Activated CD4-positive, alpha-beta memory T cell treated with anti-CD3 and anti-CD28 coated beads, Interleukin-2, amount 10 ng/mL, durations not matched to agents 7 days and 5 days (primary cell): ENCODE results near the gene SHISA4. TPM values are rescaled to one million over a fixed set of nuclear protein-coding genes. Genes with fewer than 3 reads are reported as not detected.
A peak's percentile ranks its signal among the peaks of the same experiment; 100 is the strongest.
"Not testable (repeated sequence)": the region's sequence is repeated elsewhere in the genome, so short reads cannot be mapped to it uniquely, and the experiment has no call there.

Source experiments
- CTCF ChIA-PET: fragments of 350-600 bp; sonication (Branson Sonifier 250); formaldehyde crosslinking; loops from one replicate; lab custom pipeline; 2021; ENCODE audit warnings: antibody characterized with exemption, inconsistent platforms; lab: Charles Lee
- POLR2A ChIA-PET: fragments of 350-600 bp; sonication (Branson Sonifier 250); formaldehyde crosslinking; loops from one replicate; lab custom pipeline; 2021; ENCODE audit warnings: antibody characterized with exemption; lab: Charles Lee
- DNase-seq: peaks from one replicate; pipeline ENCODE4 v3.0.0-alpha.2; 2020
- H3K27ac Mint-ChIP-seq: one replicate; pipeline ENCODE4 v1.8.0; 2021; ENCODE audit warnings: mild to moderate bottlenecking, mixed read lengths
- H3K27me3 Mint-ChIP-seq: one replicate; pipeline ENCODE4 v1.8.0; 2021; ENCODE audit warnings: mixed read lengths
- H3K36me3 Mint-ChIP-seq: one replicate; pipeline ENCODE4 v1.8.0; 2021; ENCODE audit warnings: low read depth, mixed read lengths
- H3K4me1 Mint-ChIP-seq: one replicate; pipeline ENCODE4 v1.8.0; 2021; ENCODE audit warnings: mixed read lengths
- H3K4me3 Mint-ChIP-seq: one replicate; pipeline ENCODE4 v1.8.0; 2021; ENCODE audit warnings: mild to moderate bottlenecking, mixed read lengths
- H3K9me3 Mint-ChIP-seq: one replicate; pipeline ENCODE4 v1.8.0; 2021; ENCODE audit warnings: mixed read lengths
- total RNA-seq, 2 experiments: library from RNA; stranded (reverse); gene quantifications; one replicate each; pipeline ENCODE4 v1.2.3, GENCODE V29; 2021

SHISA4 gene, protein sequence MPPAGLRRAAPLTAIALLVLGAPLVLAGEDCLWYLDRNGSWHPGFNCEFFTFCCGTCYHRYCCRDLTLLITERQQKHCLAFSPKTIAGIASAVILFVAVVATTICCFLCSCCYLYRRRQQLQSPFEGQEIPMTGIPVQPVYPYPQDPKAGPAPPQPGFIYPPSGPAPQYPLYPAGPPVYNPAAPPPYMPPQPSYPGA
- total RNA-seq: under 1 TPM; 0.55 to 0.81 TPM

DNA sequence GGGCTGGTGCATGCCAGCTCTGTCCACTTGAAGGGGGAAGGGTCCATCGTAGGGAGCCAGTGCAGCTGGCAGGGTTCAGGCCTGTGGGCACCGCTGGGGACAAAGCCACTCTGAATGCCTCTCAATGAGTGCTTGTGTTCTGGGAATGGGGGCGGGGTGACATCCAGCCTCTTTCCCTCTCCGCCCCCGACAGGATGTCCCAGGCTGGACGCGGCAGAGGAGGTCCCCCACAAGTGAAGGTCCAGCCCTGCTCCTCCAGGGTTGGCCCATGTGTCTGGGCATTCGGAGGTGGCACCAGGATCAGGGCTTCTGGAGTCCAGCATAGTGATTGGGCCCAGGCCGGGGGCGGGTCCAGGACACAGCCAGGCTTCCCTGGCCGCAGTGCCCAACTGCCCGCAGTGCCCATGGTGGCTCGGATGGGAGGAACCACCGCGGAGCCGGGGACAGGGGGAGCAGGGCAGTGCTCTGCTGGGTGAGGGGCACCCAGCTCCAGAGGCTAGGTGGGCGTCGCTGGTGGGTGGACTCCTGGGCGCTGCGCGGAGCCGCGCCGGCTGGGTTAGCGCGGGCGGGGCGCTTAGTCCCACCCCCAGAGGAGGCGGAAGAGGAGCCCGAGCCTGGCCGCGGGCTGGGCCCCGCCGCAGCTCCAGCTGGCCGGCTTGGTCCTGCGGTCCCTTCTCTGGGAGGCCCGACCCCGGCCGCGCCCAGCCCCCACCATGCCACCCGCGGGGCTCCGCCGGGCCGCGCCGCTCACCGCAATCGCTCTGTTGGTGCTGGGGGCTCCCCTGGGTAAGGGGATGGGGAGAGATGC is at the start of gene SHISA4:
Gene SHISA4, plus strand, starts transcription at position 617 of the 808 bp plus-strand sequence. Its CDS starts 97 bp downstream, at position 714.
- H3K4me1 Mint-ChIP-seq: peaks cover 4% of the 10 kb centered on the region
- POLR2A ChIA-PET: no interaction called here

DNA sequence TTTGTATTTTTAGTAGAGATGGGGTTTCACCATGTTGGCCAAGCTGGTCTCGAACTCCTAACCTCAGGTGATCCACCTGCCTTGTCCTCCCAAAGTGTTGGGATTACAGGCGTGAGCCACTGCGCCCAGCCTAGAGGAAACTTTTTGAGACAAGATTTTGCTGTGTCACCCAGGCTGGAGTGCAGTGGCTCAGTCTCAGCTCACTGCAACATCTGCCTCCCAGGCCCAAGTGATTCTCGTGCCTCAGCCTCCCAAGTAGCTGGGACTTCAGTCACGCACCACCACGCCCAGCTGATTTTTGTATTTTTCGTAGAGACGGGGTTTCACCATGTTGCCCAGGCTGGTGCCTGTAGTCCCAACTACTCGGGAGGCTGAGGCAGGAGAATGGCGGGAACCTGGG is 49.6 kb upstream of the SHISA4 start:
- POLR2A ChIA-PET: interaction anchor here (1.8 kb wide), 1 partner anchor 10 kb away, joined by 8 read pairs; no protein-coding TSS in a partner anchor
- H3K27ac Mint-ChIP-seq, CTCF ChIA-PET: not testable (repeated sequence)

More for the DNA sequence above, at the start of gene SHISA4:
- H3K27me3 Mint-ChIP-seq: peaks cover 39% of the 10 kb centered on the region
- H3K4me3 Mint-ChIP-seq: peak within 1 kb of the TSS; percentile 15
- no peaks in the 10 kb centered on the region for H3K36me3 Mint-ChIP-seq
- CTCF ChIA-PET: no interaction called here
- peak; percentile 28 for DNase-seq
- no peak within 1 kb of the TSS for H3K27ac Mint-ChIP-seq
- no peaks in the 10 kb centered on the region for H3K9me3 Mint-ChIP-seq

DNA sequence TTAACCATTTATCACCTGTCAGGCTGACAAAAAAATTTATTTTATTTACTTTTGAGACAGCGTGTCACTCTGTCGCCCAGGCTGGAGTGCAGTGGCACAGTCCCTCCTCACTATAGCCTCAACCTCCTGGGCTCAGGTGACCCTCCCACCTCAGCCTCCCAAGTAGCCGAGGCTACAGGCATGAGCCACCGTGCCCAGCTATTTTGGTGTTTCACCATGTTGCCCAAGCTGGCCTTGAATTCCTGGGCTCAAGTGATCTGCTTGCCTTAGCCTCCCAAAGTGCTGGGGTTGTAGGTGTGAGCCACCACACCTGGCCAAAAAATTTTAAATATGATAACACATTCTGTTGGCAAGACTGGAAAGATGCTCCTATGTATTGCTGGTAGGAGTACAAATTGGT is 48.6 kb upstream of the SHISA4 start:
- no peak for DNase-seq
- POLR2A ChIA-PET: interaction anchor here (1.8 kb wide), 1 partner anchor 11 kb away, joined by 8 read pairs; no protein-coding TSS in a partner anchor
- Mint-ChIP-seq H3K9me3 (no peaks in the 10 kb centered on the region), H3K4me3 (no peak overlapping the region), H3K4me1 (peaks cover 9% of the 10 kb centered on the region), H3K36me3 (peaks cover 26% of the 10 kb centered on the region), H3K27me3 (no peaks in the 10 kb centered on the region), H3K27ac (no peak overlapping the region)
- CTCF ChIA-PET: interaction anchor here (0.8 to 1.7 kb wide), 2 partner anchors 11 to 38 kb away, joined by 3 to 5 read pairs; partner anchors contain the start of gene IPO9

More for the DNA sequence above, 49.6 kb upstream of the SHISA4 start:
- DNase-seq, H3K27me3 Mint-ChIP-seq, H3K4me3 Mint-ChIP-seq, H3K9me3 Mint-ChIP-seq: not testable (repeated sequence)
- Mint-ChIP-seq H3K36me3 (peaks cover 30% of the 10 kb centered on the region), H3K4me1 (peaks cover 13% of the 10 kb centered on the region)

DNA sequence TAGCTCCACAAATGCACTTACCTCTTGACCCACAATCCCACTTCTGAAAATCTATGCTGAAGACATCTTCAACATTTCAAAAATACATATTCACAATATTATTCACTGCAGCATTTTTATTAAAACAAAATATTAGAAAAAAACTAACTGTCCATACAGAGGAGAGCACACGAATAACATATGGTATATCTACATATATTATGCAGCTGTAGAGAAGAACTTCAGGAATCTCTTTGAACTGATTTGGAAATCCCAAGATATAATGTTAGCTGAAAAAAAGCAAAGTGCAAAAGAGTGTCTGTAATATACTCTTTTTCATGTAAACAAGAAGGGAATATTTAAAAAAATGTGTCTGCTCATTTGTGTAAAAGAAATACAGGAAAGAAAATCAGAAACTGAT is 48.2 kb upstream of the SHISA4 start:
- no peak overlapping the region for H3K27ac Mint-ChIP-seq
- H3K4me3 Mint-ChIP-seq: no peak overlapping the region
- no peaks in the 10 kb centered on the region for H3K9me3 Mint-ChIP-seq
- DNase-seq: no peak
- H3K27me3 Mint-ChIP-seq: no peaks in the 10 kb centered on the region
- peaks cover 7% of the 10 kb centered on the region for H3K4me1 Mint-ChIP-seq
- ChIA-PET POLR2A (interaction anchor here (1.8 kb wide), 1 partner anchor 11 kb away, joined by 8 read pairs; no protein-coding TSS in a partner anchor), CTCF (interaction anchor here (0.8 to 1.7 kb wide), 2 partner anchors 11 to 37 kb away, joined by 3 to 5 read pairs; partner anchors contain the start of gene IPO9)
- H3K36me3 Mint-ChIP-seq: peaks cover 22% of the 10 kb centered on the region

DNA sequence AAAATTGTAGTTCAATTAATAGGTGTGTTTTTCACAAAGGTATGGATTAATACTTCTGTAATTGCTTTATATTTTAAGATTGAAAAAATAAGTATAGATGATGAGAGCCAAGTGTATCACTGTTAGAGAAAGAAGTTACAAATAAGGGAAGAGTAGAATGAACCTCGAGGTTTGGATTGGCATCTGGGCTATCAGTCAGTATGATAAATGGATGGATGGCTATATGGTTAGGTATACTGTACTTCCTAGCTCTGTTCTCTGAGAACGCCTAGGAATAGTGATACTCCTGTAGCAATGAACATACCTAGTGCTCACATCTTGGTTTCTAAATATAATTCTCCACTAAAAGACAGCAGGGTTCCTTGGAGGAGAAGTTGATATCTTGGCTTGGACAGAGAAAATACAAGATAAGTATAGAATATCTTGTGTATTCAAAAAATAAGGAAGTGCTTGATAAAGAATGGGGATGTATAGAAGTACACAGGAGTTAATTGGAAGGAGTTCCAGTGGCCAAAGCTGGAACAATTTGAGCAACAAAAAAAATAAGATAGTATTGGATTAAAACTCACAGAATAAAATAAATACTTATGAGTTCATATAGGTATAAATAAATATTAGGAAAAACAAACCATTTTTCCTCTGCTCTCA is 47.3 kb upstream of the SHISA4 start:
- DNase-seq: no peak
- Mint-ChIP-seq H3K36me3 (peaks cover 20% of the 10 kb centered on the region), H3K4me1 (peaks cover 9% of the 10 kb centered on the region), H3K27ac (no peak overlapping the region), H3K9me3 (no peaks in the 10 kb centered on the region), H3K4me3 (no peak overlapping the region), H3K27me3 (no peaks in the 10 kb centered on the region)
- POLR2A ChIA-PET: no interaction called here
- CTCF ChIA-PET: interaction anchor here (1.7 kb wide), 1 partner anchor 12 kb away, joined by 5 read pairs; the partner anchor contains the start of gene IPO9

DNA sequence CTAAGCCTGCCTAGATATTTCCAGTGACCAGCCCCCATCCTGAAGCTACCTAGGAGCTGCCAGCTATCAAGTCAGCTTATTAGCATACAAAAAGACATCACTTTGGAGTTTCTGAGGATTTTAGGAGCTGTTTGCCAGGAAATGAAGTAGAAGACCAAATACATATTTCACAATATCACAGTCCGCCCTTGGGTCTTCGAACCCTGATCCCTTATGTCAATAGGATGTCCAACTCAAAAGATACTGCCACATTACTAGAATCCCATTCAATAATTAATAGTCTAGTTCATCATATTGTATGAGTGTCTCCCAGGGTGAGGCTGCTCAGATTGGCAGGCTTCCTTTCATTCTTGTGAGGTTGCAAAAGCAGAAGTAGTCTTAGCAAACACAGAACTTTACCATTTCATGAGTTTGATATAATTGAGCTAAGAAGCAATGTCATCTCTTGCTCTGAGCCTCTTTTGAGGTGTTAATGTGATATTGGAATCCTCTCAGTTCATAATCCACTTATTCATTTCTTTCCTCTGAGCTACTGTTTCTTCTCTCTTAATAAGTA is 46.1 kb upstream of the SHISA4 start:
- H3K36me3 Mint-ChIP-seq: peaks cover 24% of the 10 kb centered on the region

DNA sequence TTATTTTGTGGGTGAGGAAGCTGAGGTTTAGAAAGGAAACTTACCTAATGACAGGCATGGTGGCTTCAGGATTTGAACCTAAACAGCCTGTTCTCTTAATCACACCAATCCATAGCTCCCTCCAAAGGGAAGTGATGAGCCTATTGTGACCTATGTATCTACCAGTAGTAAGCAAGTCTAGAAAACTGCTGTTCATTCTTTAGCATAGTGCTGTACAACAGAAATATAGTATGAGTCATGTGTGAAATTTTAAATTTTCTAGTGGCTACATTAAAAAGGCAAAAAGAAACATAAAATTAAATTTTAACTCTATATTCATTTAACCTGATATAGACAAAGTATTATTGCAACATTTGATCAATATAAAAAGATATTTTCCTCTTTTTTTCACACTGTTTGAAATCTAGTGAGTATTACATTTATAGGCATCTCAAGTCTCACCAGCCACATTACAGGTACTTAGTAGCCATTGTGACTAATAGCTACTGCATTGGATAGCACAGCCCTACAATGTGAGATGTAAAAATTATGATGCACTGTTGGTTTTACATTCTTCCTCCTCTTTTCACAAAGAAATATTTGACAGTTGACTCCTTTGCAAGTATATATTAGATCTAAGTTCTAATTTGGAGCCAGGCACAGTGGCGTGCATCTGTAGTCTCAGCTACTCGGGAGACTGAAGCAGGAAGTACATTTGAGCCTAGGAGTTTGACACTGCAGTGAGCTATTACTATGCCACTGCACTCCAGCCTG is 43.2 kb upstream of the SHISA4 start:
- Mint-ChIP-seq H3K27ac (peak overlapping the region; percentile 41), H3K9me3 (no peaks in the 10 kb centered on the region), H3K27me3 (no peaks in the 10 kb centered on the region), H3K36me3 (peaks cover 29% of the 10 kb centered on the region), H3K4me3 (no peak overlapping the region), H3K4me1 (peaks cover 6% of the 10 kb centered on the region)
- POLR2A ChIA-PET: no interaction called here
- CTCF ChIA-PET: interaction anchor here (1.5 kb wide), 1 partner anchor 50 kb away, joined by 4 read pairs; no protein-coding TSS in a partner anchor
- DNase-seq: no peak

More for the DNA sequence above, 46.1 kb upstream of the SHISA4 start:
- ChIA-PET POLR2A (no interaction called here), CTCF (interaction anchor here (0.6 to 1.1 kb wide), 2 partner anchors 10 to 128 kb away, joined by 3 read pairs; no protein-coding TSS in a partner anchor)
- H3K27me3 Mint-ChIP-seq: no peaks in the 10 kb centered on the region
- peaks cover 11% of the 10 kb centered on the region for H3K4me1 Mint-ChIP-seq
- no peak overlapping the region for H3K4me3 Mint-ChIP-seq
- DNase-seq: no peak
- H3K9me3 Mint-ChIP-seq: no peaks in the 10 kb centered on the region
- no peak overlapping the region for H3K27ac Mint-ChIP-seq

DNA sequence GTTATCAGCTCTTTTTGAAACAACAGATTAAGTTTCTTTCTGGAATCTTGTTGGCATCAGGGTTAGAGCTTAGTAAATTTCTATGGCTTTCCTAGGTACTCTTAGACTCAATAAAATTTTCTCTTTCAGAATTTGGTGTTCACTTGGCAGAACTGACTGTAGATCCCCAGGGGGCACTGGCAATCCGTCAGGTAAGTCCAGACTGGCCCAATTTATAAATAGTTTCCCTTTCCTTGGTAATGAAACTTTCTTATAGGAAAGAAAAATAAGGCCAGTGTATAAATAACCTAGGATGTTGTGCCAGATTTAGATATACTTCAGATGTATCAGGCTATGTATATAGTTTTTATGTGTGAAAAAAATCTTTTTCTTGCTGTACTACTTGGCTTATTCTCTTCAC is 41.5 kb upstream of the SHISA4 start:
- ChIA-PET CTCF (interaction anchor here (0.6 to 2.3 kb wide), 2 partner anchors 10 to 17 kb away, joined by 3 to 9 read pairs; partner anchors contain the start of gene IPO9), POLR2A (interaction anchor here (0.7 to 0.8 kb wide), 2 partner anchors 17 to 18 kb away, joined by 3 read pairs; partner anchors contain the start of gene IPO9)
- no peak for DNase-seq
- Mint-ChIP-seq H3K4me3 (no peak overlapping the region), H3K36me3 (peaks cover 33% of the 10 kb centered on the region), H3K27me3 (no peaks in the 10 kb centered on the region), H3K4me1 (peaks cover 4% of the 10 kb centered on the region), H3K9me3 (no peaks in the 10 kb centered on the region), H3K27ac (no peak overlapping the region)

DNA sequence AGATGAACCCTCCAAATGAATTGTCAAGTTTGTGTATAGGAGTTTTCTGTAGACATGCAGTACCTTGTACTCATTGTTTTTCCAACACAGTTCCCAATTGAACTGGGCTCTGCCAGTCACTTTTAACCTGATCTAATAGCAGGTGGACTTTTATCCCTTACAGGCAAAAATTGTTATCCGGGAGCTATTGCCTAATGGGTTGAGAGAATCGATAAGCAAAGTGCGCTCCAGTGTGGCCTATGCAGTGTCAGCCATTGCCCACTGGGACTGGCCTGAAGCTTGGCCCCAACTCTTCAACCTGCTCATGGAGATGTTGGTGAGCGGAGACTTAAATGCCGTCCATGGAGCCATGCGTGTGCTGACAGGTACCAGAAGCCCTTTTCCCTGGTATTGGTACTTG is 40.5 kb upstream of the SHISA4 start:
- H3K36me3 Mint-ChIP-seq: peaks cover 41% of the 10 kb centered on the region
- POLR2A ChIA-PET: interaction anchor here (0.8 kb wide), 1 partner anchor 19 kb away, joined by 3 read pairs; the partner anchor contains the start of gene IPO9
- H3K27me3 Mint-ChIP-seq: no peaks in the 10 kb centered on the region
- H3K27ac Mint-ChIP-seq: no peak overlapping the region
- CTCF ChIA-PET: interaction anchor here (2.3 kb wide), 1 partner anchor 18 kb away, joined by 9 read pairs; the partner anchor contains the start of gene IPO9
- no peaks in the 10 kb centered on the region for H3K9me3 Mint-ChIP-seq
- H3K4me3 Mint-ChIP-seq: no peak overlapping the region
- DNase-seq: no peak
- peaks cover 4% of the 10 kb centered on the region for H3K4me1 Mint-ChIP-seq

DNA sequence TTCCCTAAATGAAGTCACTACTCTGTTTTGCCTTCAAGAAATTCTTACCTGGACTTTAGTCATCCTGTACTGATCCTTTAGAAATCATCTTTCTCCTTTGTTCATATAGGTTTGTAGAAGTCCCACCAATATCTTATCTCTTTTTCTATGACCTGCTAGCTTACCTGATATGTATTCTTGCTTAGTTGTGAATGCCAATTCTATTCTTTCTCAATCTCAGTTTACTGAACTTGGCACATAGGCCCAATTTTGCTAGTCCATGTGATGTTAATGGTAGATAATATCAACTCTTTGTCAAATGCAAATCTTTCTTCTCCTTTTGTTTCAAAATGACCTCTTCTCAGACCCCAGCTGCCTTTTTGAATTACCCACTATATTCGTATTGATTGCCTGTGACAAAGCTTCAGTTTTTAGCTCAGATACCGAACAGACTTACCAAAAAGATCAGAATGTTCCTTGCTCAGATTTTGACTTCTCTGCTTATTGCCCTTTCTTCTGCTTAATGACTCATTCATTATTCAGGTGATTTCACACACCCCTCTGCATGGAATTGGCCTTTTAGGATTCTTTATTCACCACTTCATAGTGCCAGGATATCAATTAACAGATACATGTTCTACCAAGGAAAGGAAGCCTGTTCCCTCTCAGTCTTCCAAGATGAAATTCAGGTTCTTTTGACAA is 39.2 kb upstream of the SHISA4 start:
- POLR2A ChIA-PET: interaction anchor here (1.0 to 1.3 kb wide), 4 partner anchors 9 to 36 kb away, joined by 3 to 5 read pairs (median 3); partner anchors contain the start of gene IPO9
- peaks cover 4% of the 10 kb centered on the region for H3K4me1 Mint-ChIP-seq
- H3K27ac Mint-ChIP-seq: no peak overlapping the region
- CTCF ChIA-PET: interaction anchor here (1.3 kb wide), 1 partner anchor 47 kb away, joined by 4 read pairs; no protein-coding TSS in a partner anchor
- no peak for DNase-seq
- H3K27me3 Mint-ChIP-seq: no peaks in the 10 kb centered on the region
- H3K9me3 Mint-ChIP-seq: no peaks in the 10 kb centered on the region
- H3K4me3 Mint-ChIP-seq: no peak overlapping the region
- peaks cover 47% of the 10 kb centered on the region for H3K36me3 Mint-ChIP-seq

DNA sequence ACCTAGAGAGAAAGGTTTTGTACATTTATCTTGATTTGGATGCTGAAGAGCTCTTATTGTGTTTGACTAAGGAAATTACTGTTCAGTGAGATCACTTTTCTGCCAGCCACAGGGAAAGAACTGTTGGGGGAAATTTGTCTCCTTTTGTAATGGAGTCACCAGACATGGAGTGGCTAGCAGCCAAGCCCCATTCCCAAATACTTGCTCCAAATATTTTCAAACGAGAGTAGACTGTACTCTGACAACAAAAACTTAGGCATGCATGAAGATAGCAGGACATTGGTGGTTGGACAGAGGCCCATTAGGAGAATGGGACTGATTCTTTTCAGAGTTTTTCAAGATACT is 38.7 kb upstream of the SHISA4 start:
- Mint-ChIP-seq H3K27me3 (no peaks in the 10 kb centered on the region), H3K4me3 (no peak overlapping the region), H3K9me3 (no peaks in the 10 kb centered on the region), H3K36me3 (peaks cover 52% of the 10 kb centered on the region), H3K27ac (no peak overlapping the region), H3K4me1 (peaks cover 4% of the 10 kb centered on the region)
- CTCF ChIA-PET: interaction anchor here (1.3 kb wide), 1 partner anchor 46 kb away, joined by 4 read pairs; no protein-coding TSS in a partner anchor
- POLR2A ChIA-PET: interaction anchor here (1.0 to 1.3 kb wide), 4 partner anchors 8 to 36 kb away, joined by 3 to 5 read pairs (median 3); partner anchors contain the start of gene IPO9
- DNase-seq: no peak
